K562 (cell line): Measurements from ENCODE around the gene RERE. TPM values are rescaled to one million over a fixed set of nuclear protein-coding genes. Genes with fewer than 3 reads are reported as not detected.
A peak's percentile ranks its signal among the peaks of the same experiment; 100 is the strongest.

Source experiments
- ASH1L ChIP-seq: fragments of 450-650 bp; IDR thresholded peaks from 2 replicates; pipeline ENCODE4 v1.6.1; 2018; ENCODE audit warnings: borderline replicate concordance, mild to moderate bottlenecking, low read depth; ENCODE audit not compliant: partially characterized antibody
- CC2D1A ChIP-seq: fragments of 450-650 bp; IDR thresholded peaks from 2 replicates; pipeline ENCODE4 v1.6.1; 2017; ENCODE audit warnings: mild to moderate bottlenecking
- EP300 ChIP-seq: IDR thresholded peaks from 2 replicates; pipeline ENCODE4 v1.6.1; 2012; ENCODE audit warnings: low read length, improper control_type of control experiment
- ESRRB ChIP-seq: fragments of 250-450 bp; sonication (Bioruptor Pico); IDR thresholded peaks from 2 replicates; pipeline ENCODE4 v1.5.0; 2020; ENCODE audit warnings: mild to moderate bottlenecking, moderate library complexity, borderline replicate concordance
- HEY1 ChIP-seq: fragments of 250-450 bp; sonication (Bioruptor Pico); IDR thresholded peaks from 2 replicates; pipeline ENCODE4 v1.5.0; 2020; ENCODE audit warnings: mild to moderate bottlenecking, moderate library complexity, borderline replicate concordance
- JUN ChIP-seq, 2 experiments: sonication (generic) in 1 of 2; formaldehyde crosslinking in 1 of 2; IDR thresholded peaks; 2 replicates each; pipeline versions ENCODE4 v1.6.1 to v1.8.0; 2012 to 2022; ENCODE audit warnings: borderline replicate concordance in 2 of 2, mild to moderate bottlenecking in 2 of 2, improper control_type of control experiment in 1 of 2, low read depth in 1 of 2, low read length in 1 of 2, missing genetic modification reagents in 1 of 2
- MAFK ChIP-seq: IDR thresholded peaks from 2 replicates; pipeline ENCODE4 v1.6.1; 2011; ENCODE audit warnings: low read length, improper control_type of control experiment
- MCM3 ChIP-seq: fragments of 450-650 bp; IDR thresholded peaks from 2 replicates; pipeline ENCODE4 v1.6.1; 2016
- MYC ChIP-seq, 2 experiments: fragments of 250-450 bp in 1 of 2; sonication (Bioruptor Pico) in 1 of 2; IDR thresholded peaks; 2 replicates each; pipeline versions ENCODE4 v1.5.1 to v1.6.1; 2012 to 2021; ENCODE audit warnings: low read depth in 2 of 2, borderline replicate concordance in 1 of 2, improper control_type of control experiment in 1 of 2, low read length in 1 of 2, mild to moderate bottlenecking in 1 of 2, moderate library complexity in 1 of 2
- POLR2G ChIP-seq: fragments of 200-400 bp; formaldehyde crosslinking; IDR thresholded peaks from 2 replicates; pipeline ENCODE4 v1.6.1; 2017; ENCODE audit warnings: low read depth, mild to moderate bottlenecking, antibody characterized with exemption, low read length, moderate library complexity
- RBM25 ChIP-seq: fragments of 200-400 bp; formaldehyde crosslinking; IDR thresholded peaks from 2 replicates; pipeline ENCODE4 v1.6.1; 2018; ENCODE audit warnings: low read length, low read depth, moderate library complexity; ENCODE audit not compliant: severe bottlenecking
- SRF ChIP-seq, 2 experiments: fragments of 250-450, 450-650 bp in 1 of 2; sonication (Bioruptor Pico) in 1 of 2; sonication (generic) in 1 of 2; formaldehyde crosslinking; IDR thresholded peaks; 2 replicates each; pipeline versions ENCODE4 v1.5.0 to v1.5.1; 2020 to 2022; ENCODE audit warnings: mild to moderate bottlenecking in 1 of 2, missing genetic modification reagents in 1 of 2
- U2AF1 ChIP-seq: fragments of 200-400 bp; formaldehyde crosslinking; optimal IDR thresholded peaks from 2 replicates; pipeline ENCODE3; 2017; ENCODE audit warnings: mild to moderate bottlenecking, low read depth, low read length, moderate library complexity
- VEZF1 ChIP-seq: fragments of 200-800 bp; sonication (Bioruptor generic); IDR thresholded peaks from 2 replicates; pipeline ENCODE4 v1.6.1; 2017; ENCODE audit warnings: missing genetic modification characterization, missing compliant biosample characterization
- XRCC3 ChIP-seq: fragments of 450-650 bp; IDR thresholded peaks from 2 replicates; pipeline ENCODE4 v1.6.1; 2017; ENCODE audit warnings: mild to moderate bottlenecking, moderate library complexity
- ZFP36 ChIP-seq: fragments of 150-350 bp; IDR thresholded peaks from 2 replicates; pipeline ENCODE4 v1.6.1; 2018; ENCODE audit warnings: low read length, low read depth; ENCODE audit not compliant: partially characterized antibody
- ZNF407 ChIP-seq: fragments of 450-650 bp; IDR thresholded peaks from 2 replicates; pipeline ENCODE4 v1.6.1; 2016; ENCODE audit warnings: low read depth
- polyA plus RNA-seq, 8 experiments: library from polyadenylated mRNA; depleted of rRNA in 4 of 8; stranded (reverse) in 5 of 8; unstranded in 3 of 8; fragments of >200 nt; fragmentation: Nextera tagmentation in 2 of 8; fragmentation: Illumina TruSeq in 1 of 8; extraction: Ambion mirVana in 2 of 8; extraction: Trizol in 1 of 8; gene quantifications; 2 replicates each; pipeline versions ENCODE4 v1.2.1 to v1.2.3, GENCODE V29; 2011 to 2014; ENCODE audit warnings: inconsistent platforms in 1 of 8, missing spikeins in 1 of 8
- total RNA-seq, 7 experiments: library from RNA; depleted of rRNA in 6 of 7; stranded (reverse); fragments of >200 nt in 6 of 7; fragmentation: Illumina TruSeq in 2 of 7; extraction: Trizol in 2 of 7; gene quantifications; 2 replicates each; pipeline versions ENCODE4 v1.2.1 to v1.2.3, GENCODE V29; 2011 to 2021; ENCODE audit warnings: low replicate concordance in 1 of 7

The RERE gene
- total and polyA plus RNA-seq, 9 of the 15 experiments (the other 6 are each of a cell fraction or from before 2014, with no cell fraction given) = 3.0 to 51.5 (median 13.4) TPM

GRCh38 chr1:8789314-8790214, 27.9 kb downstream of the RERE start (continued):
- no peak for TF ChIP-seq ASH1L
- TF ChIP-seq U2AF1 = no peak
- TF ChIP-seq XRCC3 = no peak
- no peak for TF ChIP-seq RBM25
- no peak for TF ChIP-seq MCM3
- no peak for TF ChIP-seq SRF (CRISPR knock-in tag; IDR thresholded peaks at IDR 0.05)
- TF ChIP-seq CC2D1A = peak; percentile 85; the same call in 1 of the 2 replicates
- TF ChIP-seq JUN (IDR thresholded peaks at IDR 0.05; ENCODE audit: borderline replicate concordance, low read depth, low read length) = 0 out of 2 replicates have a peak, but pooled peaks have one; percentile 39
- TF ChIP-seq JUN (CRISPR knock-in tag; IDR thresholded peaks at IDR 0.05; ENCODE audit: borderline replicate concordance) = no peak
- no peak for TF ChIP-seq ZFP36
- peak; percentile 56 for TF ChIP-seq POLR2G
- no peak for TF ChIP-seq HEY1 (CRISPR knock-in tag)
- peak; percentile 96 for TF ChIP-seq EP300
- 0 out of 2 replicates have a peak, but pooled peaks have one; percentile 56 for TF ChIP-seq MYC (IDR thresholded peaks at IDR 0.05; ENCODE audit: low read depth, low read length)
- no peak for TF ChIP-seq MYC (CRISPR knock-in tag; IDR thresholded peaks at IDR 0.05; ENCODE audit: borderline replicate concordance, low read depth)
- TF ChIP-seq MAFK = no peak
- peak; percentile 26 for TF ChIP-seq VEZF1 (CRISPR knock-in tag)
- no peak for TF ChIP-seq ZNF407
- no peak for TF ChIP-seq ESRRB (CRISPR knock-in tag)
